Fibroblast of lung (primary cell): ENCODE results near the gene SRRM2. TPM values are rescaled to one million over a fixed set of nuclear protein-coding genes. Genes with fewer than 3 reads are reported as not detected.
A peak's percentile ranks its signal among the peaks of the same experiment; 100 is the strongest.

Experiments used
- DNase-seq, 2 donors: peaks; one replicate each; pipeline versions ENCODE4 v3.0.0 to v3.0.0-alpha.2; 2010; ENCODE audit warnings: low read depth in 2 of 2
- H2AFZ ChIP-seq: 2 replicates; pipeline ENCODE4 v1.5.1; 2012; ENCODE audit warnings: low read length, control low read depth, inconsistent platforms
- H3K27ac ChIP-seq: 2 replicates; pipeline ENCODE4 v1.5.1; 2011; ENCODE audit warnings: low read length, control low read depth; ENCODE audit not compliant: insufficient read depth
- H3K27me3 ChIP-seq: 2 replicates; pipeline ENCODE4 v1.5.1; 2011; ENCODE audit warnings: mild to moderate bottlenecking, low read length; ENCODE audit not compliant: control insufficient read depth, insufficient read depth
- H3K36me3 ChIP-seq: 2 replicates; pipeline ENCODE4 v1.5.1; 2011; ENCODE audit warnings: low read length; ENCODE audit not compliant: control insufficient read depth, insufficient read depth
- H3K4me1 ChIP-seq: 2 replicates; pipeline ENCODE4 v1.5.1; 2011; ENCODE audit warnings: low read length; ENCODE audit not compliant: control insufficient read depth, insufficient read depth; ENCODE audit errors: extremely low read depth
- H3K4me2 ChIP-seq: 2 replicates; pipeline ENCODE4 v1.5.1; 2011; ENCODE audit warnings: low read length, control low read depth; ENCODE audit not compliant: insufficient read depth; ENCODE audit errors: extremely low read depth
- H3K4me3 ChIP-seq, 4 experiments: fragments of 200-600 bp in 1 of 4; sonication (generic) in 1 of 4; replicated peaks in 1 of 4; 2 replicates each; pipeline ENCODE4 v1.5.1; 2011 to 2016; ENCODE audit warnings: low read length in 4 of 4, low read depth in 3 of 4, mild to moderate bottlenecking in 3 of 4, control low read depth in 2 of 4, inconsistent platforms in 1 of 4, mixed read lengths in 1 of 4; ENCODE audit not compliant: insufficient read depth in 1 of 4; ENCODE audit errors: control extremely low read depth in 1 of 4
- H3K79me2 ChIP-seq: 2 replicates; pipeline ENCODE4 v1.5.1; 2012; ENCODE audit warnings: mild to moderate bottlenecking, low read length, inconsistent platforms; ENCODE audit not compliant: control insufficient read depth, insufficient read depth
- H3K9ac ChIP-seq: 2 replicates; pipeline ENCODE4 v1.5.1; 2011; ENCODE audit warnings: mild to moderate bottlenecking, low read length, control low read depth; ENCODE audit not compliant: insufficient read depth
- H3K9me3 ChIP-seq: 2 replicates; pipeline ENCODE4 v1.5.1; 2012; ENCODE audit warnings: low read depth, low read length; ENCODE audit not compliant: control insufficient read depth, insufficient read depth
- H4K20me1 ChIP-seq: 2 replicates; pipeline ENCODE4 v1.5.1; 2011; ENCODE audit warnings: low read length; ENCODE audit not compliant: control insufficient read depth, insufficient read depth; ENCODE audit errors: extremely low read depth
- EZH2 ChIP-seq: IDR thresholded peaks from 2 replicates; pipeline ENCODE4 v1.5.1; 2012; ENCODE audit warnings: low read length, control low read depth, mild to moderate bottlenecking; ENCODE audit errors: missing control alignments
- polyA plus RNA-seq, 2 donors: library from polyadenylated mRNA; depleted of rRNA in 1 of 2; stranded (reverse) in 1 of 2; unstranded in 1 of 2; fragments of >200 nt; gene quantifications; 2 replicates each; pipeline ENCODE4 v1.2.1, GENCODE V29; 2011 to 2012; ENCODE audit warnings: missing spikeins in 1 of 2
- total RNA-seq: library from RNA; depleted of rRNA; stranded (reverse); fragments of >200 nt; gene quantifications from 2 replicates; pipeline ENCODE4 v1.2.1, GENCODE V29; 2014
- TF ChIP-seq, protein P1 (sequence below), 2 donors: IDR thresholded peaks in 1 of 2; conservative IDR thresholded peaks in 1 of 2; 1 replicate in 1 of 2; 2 replicates in 1 of 2; pipeline ENCODE4 v1.5.1; 2011 to 2012; ENCODE audit warnings: low read length in 2 of 2, control low read depth in 1 of 2, inconsistent platforms in 1 of 2, low read depth in 1 of 2, mild to moderate bottlenecking in 1 of 2

The SRRM2 gene
- total and polyA plus RNA-seq, 2 donors (not counting 1 experiment from before 2014, with no cell fraction given), result 55.2 to 74.3 TPM

DNA sequence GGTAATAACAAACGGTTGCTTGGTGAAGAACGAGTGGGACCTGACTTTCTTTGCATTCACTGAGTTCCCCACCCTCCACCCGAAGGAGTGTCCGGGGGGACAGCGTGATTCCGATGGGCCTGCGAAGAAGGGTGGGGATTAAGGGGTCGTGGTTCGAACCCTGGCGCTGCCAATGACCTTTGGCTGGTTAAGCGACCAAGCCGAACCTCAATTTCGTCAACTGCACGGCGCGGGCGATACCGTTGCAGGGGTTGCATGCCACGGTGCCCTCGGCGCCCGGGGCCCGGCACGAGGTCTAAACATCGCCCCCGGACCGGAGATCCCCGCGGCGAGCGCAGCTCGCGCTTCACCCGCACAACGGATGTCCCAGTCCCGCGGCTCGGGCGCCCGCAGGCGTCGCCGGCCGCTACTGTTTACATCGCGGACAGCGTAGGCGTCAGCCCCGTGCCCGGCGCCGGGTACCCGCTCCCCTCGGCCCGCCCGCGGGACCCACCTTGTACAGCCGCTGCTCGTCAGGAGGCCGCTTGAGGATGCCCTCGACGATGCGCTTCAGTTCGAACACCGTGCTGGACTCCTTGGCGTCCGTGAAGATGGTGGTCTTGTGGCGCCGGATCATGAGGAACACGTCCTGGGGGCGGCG, 24.2 kb downstream of the SRRM2 start:
- TF ChIP-seq, protein P1, sequence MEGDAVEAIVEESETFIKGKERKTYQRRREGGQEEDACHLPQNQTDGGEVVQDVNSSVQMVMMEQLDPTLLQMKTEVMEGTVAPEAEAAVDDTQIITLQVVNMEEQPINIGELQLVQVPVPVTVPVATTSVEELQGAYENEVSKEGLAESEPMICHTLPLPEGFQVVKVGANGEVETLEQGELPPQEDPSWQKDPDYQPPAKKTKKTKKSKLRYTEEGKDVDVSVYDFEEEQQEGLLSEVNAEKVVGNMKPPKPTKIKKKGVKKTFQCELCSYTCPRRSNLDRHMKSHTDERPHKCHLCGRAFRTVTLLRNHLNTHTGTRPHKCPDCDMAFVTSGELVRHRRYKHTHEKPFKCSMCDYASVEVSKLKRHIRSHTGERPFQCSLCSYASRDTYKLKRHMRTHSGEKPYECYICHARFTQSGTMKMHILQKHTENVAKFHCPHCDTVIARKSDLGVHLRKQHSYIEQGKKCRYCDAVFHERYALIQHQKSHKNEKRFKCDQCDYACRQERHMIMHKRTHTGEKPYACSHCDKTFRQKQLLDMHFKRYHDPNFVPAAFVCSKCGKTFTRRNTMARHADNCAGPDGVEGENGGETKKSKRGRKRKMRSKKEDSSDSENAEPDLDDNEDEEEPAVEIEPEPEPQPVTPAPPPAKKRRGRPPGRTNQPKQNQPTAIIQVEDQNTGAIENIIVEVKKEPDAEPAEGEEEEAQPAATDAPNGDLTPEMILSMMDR (conservative IDR thresholded peaks at IDR 0.05 in 1 of 2, IDR thresholded peaks at IDR 0.05 in 1 of 2; ENCODE audit: low read depth in 1 of 2, low read length in 2 of 2), result no peak
- no peak for TF ChIP-seq EZH2
- H4K20me1 ChIP-seq, result no peaks in the 10 kb centered on the region
- H3K9me3 ChIP-seq, result no peaks in the 10 kb centered on the region
- peak overlapping the region; percentile 84 for H3K9ac ChIP-seq
- H3K4me1 ChIP-seq, result peaks cover 10% of the 10 kb centered on the region
- DNase-seq, result no peak
- H3K79me2 ChIP-seq, result peaks cover 50% of the 10 kb centered on the region
- peak overlapping the region; percentile 89 for H3K27ac ChIP-seq
- H3K36me3 ChIP-seq, result peaks cover 10% of the 10 kb centered on the region
- H3K4me3 ChIP-seq, result peak overlapping the region; percentile 68 to 90 (median 88)
- H3K27me3 ChIP-seq, result no peaks in the 10 kb centered on the region
- H2AFZ ChIP-seq, result no peak overlapping the region
- H3K4me2 ChIP-seq, result peak overlapping the region; percentile 96

DNA sequence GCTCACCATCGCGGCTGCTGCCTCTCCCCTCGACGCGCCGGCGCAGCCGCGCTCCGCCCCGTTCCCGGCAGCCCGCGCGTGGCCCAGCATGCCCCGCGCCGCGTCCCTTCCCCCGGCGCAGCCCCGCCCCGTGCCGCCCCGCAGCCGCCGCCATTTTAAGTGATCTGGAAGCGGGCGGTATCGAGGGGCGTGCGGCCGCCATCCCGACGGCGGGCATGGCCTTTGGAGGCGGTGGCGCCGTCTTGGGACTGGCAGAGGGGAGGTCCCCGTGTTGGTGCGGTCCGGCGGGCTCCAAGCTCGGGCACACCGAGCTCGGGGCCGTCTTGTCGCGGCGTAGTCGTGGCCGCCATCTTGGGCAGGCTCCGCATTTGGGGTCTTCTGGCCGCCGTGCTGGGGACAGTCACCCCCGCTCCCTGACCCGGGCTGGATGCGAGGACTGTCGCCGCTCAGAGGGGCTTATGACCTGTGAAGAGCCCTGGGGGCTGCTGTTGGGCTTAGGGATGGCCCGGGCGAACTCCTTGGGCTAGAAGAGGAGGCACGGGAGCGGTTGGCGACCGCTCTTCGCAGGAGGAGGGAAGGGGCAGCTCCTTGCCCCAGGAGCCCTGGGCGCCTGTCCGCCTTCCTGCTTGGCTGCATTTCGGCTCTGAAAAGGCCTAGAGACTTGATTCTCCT, 24.9 kb downstream of the SRRM2 start, which contains the start of gene ELOB:
Gene ELOB, minus strand, starts transcription at position 50 of the 672 bp plus-strand sequence. Its CDS starts 41 bp downstream, at position 9.
- peak within 1 kb of the TSS; percentile 100 for H3K9ac ChIP-seq
- peaks cover 10% of the 10 kb centered on the region for H3K4me1 ChIP-seq
- peak; percentile 72 to 75 for DNase-seq
- H3K27ac ChIP-seq, result peak within 1 kb of the TSS; percentile 100
- no peaks in the 10 kb centered on the region for H3K9me3 ChIP-seq
- H4K20me1 ChIP-seq, result no peaks in the 10 kb centered on the region
- H2AFZ ChIP-seq, result peak within 1 kb of the TSS; percentile 77
- H3K4me2 ChIP-seq, result peak within 1 kb of the TSS; percentile 99
- TF ChIP-seq EZH2, result no peak
- TF ChIP-seq, protein P1 (conservative IDR thresholded peaks at IDR 0.05 in 1 of 2, IDR thresholded peaks at IDR 0.05 in 1 of 2; ENCODE audit: low read depth in 1 of 2, low read length in 2 of 2), result no peak
- peaks cover 7% of the 10 kb centered on the region for H3K36me3 ChIP-seq
- H3K4me3 ChIP-seq, result peak within 1 kb of the TSS; percentile 82 to 96 (median 90)
- no peaks in the 10 kb centered on the region for H3K27me3 ChIP-seq
- H3K79me2 ChIP-seq, result peaks cover 48% of the 10 kb centered on the region

DNA sequence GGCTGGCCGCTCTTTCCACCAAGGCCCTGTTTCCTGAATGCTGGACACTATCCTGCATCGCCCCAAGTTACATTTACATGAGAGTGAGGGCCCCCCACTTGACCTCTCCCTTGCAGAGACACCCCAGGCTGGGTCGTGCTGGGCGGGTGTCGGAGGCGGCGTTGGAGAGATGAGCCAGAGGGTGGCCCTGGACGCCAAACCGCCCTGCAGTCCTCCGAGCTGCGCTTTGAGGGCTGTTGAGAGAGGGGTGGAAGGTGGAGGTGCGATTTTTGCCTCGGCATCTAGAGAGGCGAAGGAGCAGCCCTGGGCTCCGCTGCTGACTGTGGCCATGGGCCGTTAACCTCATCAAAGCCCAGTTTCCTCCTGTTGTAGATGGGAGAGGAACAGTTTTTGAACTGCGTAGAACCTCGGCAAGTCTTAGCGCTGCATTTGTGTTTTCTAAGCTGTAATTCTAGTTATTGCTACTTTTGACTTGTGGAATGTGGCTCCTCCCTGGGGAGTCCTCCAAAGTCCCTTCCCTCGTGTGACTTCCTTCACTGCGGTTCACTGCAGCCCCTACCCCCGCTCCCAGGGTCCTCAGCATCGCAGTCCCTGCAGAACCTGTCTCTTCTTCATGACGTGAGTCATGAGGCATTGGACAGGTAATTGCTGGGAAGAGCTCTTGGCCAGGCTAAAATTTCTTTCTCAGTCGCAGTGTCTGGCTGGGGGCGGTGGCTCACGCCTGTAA, 25.6 kb downstream of the SRRM2 start:
- peak in 1 of 2 donors; percentile 16 for DNase-seq
- Histone ChIP-seq H2AFZ (peak overlapping the region; percentile 77), H3K4me3 (peak overlapping the region; percentile 82 to 96 (median 90)), H3K27ac (peak overlapping the region; percentile 100), H3K4me2 (peak overlapping the region; percentile 99), H3K27me3 (no peaks in the 10 kb centered on the region), H3K9me3 (no peaks in the 10 kb centered on the region), H3K79me2 (peaks cover 44% of the 10 kb centered on the region), H3K36me3 (peaks cover 2% of the 10 kb centered on the region), H3K9ac (peak overlapping the region; percentile 100), H3K4me1 (peaks cover 7% of the 10 kb centered on the region), H4K20me1 (no peaks in the 10 kb centered on the region)
- TF ChIP-seq, protein P1 (conservative IDR thresholded peaks at IDR 0.05 in 1 of 2, IDR thresholded peaks at IDR 0.05 in 1 of 2; ENCODE audit: low read depth in 1 of 2, low read length in 2 of 2), result no peak
- no peak for TF ChIP-seq EZH2
